Measurements from ENCODE around the gene ZNF19.
A peak's percentile ranks its signal among the peaks of the same experiment; 100 is the strongest.

The ZNF19 gene

GRCh38 chr16:71489122-71489521, at the start of gene ZNF19:
Gene ZNF19 (minus strand): TSS chr16:71489324. CDS start chr16:71482114, 7,210 bp downstream.
- TF ChIP-seq RAD21 (IDR thresholded peaks at IDR 0.05; ENCODE audit: low read depth) (no peak), FOXM1 (IDR thresholded peaks at IDR 0.05; ENCODE audit: borderline replicate concordance, low read depth) (no peak), EP300 (IDR thresholded peaks at IDR 0.05; ENCODE audit: borderline replicate concordance) (no peak), CEBPB (IDR thresholded peaks at IDR 0.05) (no peak), NFIC (IDR thresholded peaks at IDR 0.05) (no peak), TAF1 (IDR thresholded peaks at IDR 0.05; ENCODE audit: low read depth) (no peak), CREB1 (IDR thresholded peaks at IDR 0.05; ENCODE audit: low read depth) (no peak), TEAD4 (IDR thresholded peaks at IDR 0.05) (no peak), EGR1 (IDR thresholded peaks at IDR 0.05) (no peak), YY1 (IDR thresholded peaks at IDR 0.05; ENCODE audit: low read depth) (no peak), TCF12 (IDR thresholded peaks at IDR 0.05; ENCODE audit: low read depth) (no peak)
- TF ChIP-seq, protein P1, sequence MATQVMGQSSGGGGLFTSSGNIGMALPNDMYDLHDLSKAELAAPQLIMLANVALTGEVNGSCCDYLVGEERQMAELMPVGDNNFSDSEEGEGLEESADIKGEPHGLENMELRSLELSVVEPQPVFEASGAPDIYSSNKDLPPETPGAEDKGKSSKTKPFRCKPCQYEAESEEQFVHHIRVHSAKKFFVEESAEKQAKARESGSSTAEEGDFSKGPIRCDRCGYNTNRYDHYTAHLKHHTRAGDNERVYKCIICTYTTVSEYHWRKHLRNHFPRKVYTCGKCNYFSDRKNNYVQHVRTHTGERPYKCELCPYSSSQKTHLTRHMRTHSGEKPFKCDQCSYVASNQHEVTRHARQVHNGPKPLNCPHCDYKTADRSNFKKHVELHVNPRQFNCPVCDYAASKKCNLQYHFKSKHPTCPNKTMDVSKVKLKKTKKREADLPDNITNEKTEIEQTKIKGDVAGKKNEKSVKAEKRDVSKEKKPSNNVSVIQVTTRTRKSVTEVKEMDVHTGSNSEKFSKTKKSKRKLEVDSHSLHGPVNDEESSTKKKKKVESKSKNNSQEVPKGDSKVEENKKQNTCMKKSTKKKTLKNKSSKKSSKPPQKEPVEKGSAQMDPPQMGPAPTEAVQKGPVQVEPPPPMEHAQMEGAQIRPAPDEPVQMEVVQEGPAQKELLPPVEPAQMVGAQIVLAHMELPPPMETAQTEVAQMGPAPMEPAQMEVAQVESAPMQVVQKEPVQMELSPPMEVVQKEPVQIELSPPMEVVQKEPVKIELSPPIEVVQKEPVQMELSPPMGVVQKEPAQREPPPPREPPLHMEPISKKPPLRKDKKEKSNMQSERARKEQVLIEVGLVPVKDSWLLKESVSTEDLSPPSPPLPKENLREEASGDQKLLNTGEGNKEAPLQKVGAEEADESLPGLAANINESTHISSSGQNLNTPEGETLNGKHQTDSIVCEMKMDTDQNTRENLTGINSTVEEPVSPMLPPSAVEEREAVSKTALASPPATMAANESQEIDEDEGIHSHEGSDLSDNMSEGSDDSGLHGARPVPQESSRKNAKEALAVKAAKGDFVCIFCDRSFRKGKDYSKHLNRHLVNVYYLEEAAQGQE (IDR thresholded peaks at IDR 0.05; ENCODE audit: low read depth), result no peak
- TF ChIP-seq, protein P2, sequence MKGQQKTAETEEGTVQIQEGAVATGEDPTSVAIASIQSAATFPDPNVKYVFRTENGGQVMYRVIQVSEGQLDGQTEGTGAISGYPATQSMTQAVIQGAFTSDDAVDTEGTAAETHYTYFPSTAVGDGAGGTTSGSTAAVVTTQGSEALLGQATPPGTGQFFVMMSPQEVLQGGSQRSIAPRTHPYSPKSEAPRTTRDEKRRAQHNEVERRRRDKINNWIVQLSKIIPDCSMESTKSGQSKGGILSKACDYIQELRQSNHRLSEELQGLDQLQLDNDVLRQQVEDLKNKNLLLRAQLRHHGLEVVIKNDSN (IDR thresholded peaks at IDR 0.05), result no peak

GRCh38 chr16:71537643-71538042, 48.5 kb upstream of the ZNF19 start:
- TF ChIP-seq TCF12 (IDR thresholded peaks at IDR 0.05; ENCODE audit: low read depth) (no peak), RAD21 (IDR thresholded peaks at IDR 0.05; ENCODE audit: low read depth) (peak; percentile 69)

GRCh38 chr16:71536752-71537499, 47.8 kb upstream of the ZNF19 start:
- no peak for TF ChIP-seq EGR1 (IDR thresholded peaks at IDR 0.05)
- no peak for TF ChIP-seq MAX (IDR thresholded peaks at IDR 0.05)
- no peak for TF ChIP-seq NFIC (IDR thresholded peaks at IDR 0.05)
- TF ChIP-seq, protein P1 (IDR thresholded peaks at IDR 0.05; ENCODE audit: low read depth), result no peak
- no peak for TF ChIP-seq ZBTB7A (IDR thresholded peaks at IDR 0.05; ENCODE audit: low read depth)
- TF ChIP-seq YY1 (IDR thresholded peaks at IDR 0.05; ENCODE audit: low read depth), result no peak
- no peak for TF ChIP-seq CEBPB (IDR thresholded peaks at IDR 0.05)
- TF ChIP-seq FOXM1 (IDR thresholded peaks at IDR 0.05; ENCODE audit: borderline replicate concordance, low read depth), result no peak
- no peak for TF ChIP-seq EP300 (IDR thresholded peaks at IDR 0.05; ENCODE audit: borderline replicate concordance)
- no peak for TF ChIP-seq TCF12 (IDR thresholded peaks at IDR 0.05; ENCODE audit: low read depth)
- TF ChIP-seq, protein P2 (IDR thresholded peaks at IDR 0.05), result no peak
- TF ChIP-seq CREB1 (IDR thresholded peaks at IDR 0.05; ENCODE audit: low read depth), result no peak

DNA sequence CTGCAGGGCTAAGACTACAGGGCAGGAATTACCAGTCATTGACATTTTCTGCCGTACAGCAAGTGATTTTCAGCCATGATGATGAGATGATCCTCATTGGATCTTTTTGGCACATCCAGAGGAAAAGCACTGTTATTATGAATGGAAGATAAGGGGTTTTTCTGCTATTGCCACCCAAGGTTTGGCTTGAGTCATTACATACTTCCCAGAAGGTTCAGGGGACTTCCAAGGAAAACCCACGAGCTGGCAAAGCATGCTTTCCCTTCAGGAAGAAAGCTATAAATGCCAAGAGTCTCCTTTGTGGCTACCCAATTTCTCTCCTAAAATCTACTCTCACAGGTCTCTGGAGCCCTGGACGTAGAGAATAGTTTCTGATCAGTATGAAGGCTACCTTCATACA, 43.2 kb upstream of the ZNF19 start:
- no peak for TF ChIP-seq EGR1 (IDR thresholded peaks at IDR 0.05)
- no peak for TF ChIP-seq FOXM1 (IDR thresholded peaks at IDR 0.05; ENCODE audit: borderline replicate concordance, low read depth)
- TF ChIP-seq TEAD4 (IDR thresholded peaks at IDR 0.05), result no peak
- no peak for TF ChIP-seq ZBTB7A (IDR thresholded peaks at IDR 0.05; ENCODE audit: low read depth)
- no peak for TF ChIP-seq YY1 (IDR thresholded peaks at IDR 0.05; ENCODE audit: low read depth)
- no peak for TF ChIP-seq TCF12 (IDR thresholded peaks at IDR 0.05; ENCODE audit: low read depth)
- TF ChIP-seq CEBPB (IDR thresholded peaks at IDR 0.05), result no peak
- no peak for TF ChIP-seq EP300 (IDR thresholded peaks at IDR 0.05; ENCODE audit: borderline replicate concordance)
- TF ChIP-seq, protein P1 (IDR thresholded peaks at IDR 0.05; ENCODE audit: low read depth), result no peak
- TF ChIP-seq CREB1 (IDR thresholded peaks at IDR 0.05; ENCODE audit: low read depth), result no peak
- TF ChIP-seq MAX (IDR thresholded peaks at IDR 0.05), result no peak
- TF ChIP-seq NFIC (IDR thresholded peaks at IDR 0.05), result no peak
- TF ChIP-seq RAD21 (IDR thresholded peaks at IDR 0.05; ENCODE audit: low read depth), result no peak
- TF ChIP-seq, protein P2 (IDR thresholded peaks at IDR 0.05), result no peak
- TF ChIP-seq TAF1 (IDR thresholded peaks at IDR 0.05; ENCODE audit: low read depth), result no peak

Data from Ishikawa (cell line).